Kidney capillary endothelial cell (primary cell): ENCODE measurements around the gene IGFBP7.

Source experiments
- DNase-seq: peaks from one replicate; pipeline ENCODE4 v3.0.0-alpha.2; 2018; ENCODE audit warnings: low spot score

IGFBP7 gene

GRCh38 chr4:57129477-57129876 is 19.3 kb upstream of the IGFBP7 start:
- no peak for DNase-seq

- no peak for DNase-seq
These were observed 17.2 kb upstream of the IGFBP7 start for GRCh38 chr4:57127361-57127760.

GRCh38 chr4:57125996-57126395 is 15.8 kb upstream of the IGFBP7 start:
- DNase-seq, result no peak

GRCh38 chr4:57124145-57124544 is 14.0 kb upstream of the IGFBP7 start:
- no peak for DNase-seq

- no peak for DNase-seq
These were observed 12.8 kb upstream of the IGFBP7 start for GRCh38 chr4:57122959-57123358.

GRCh38 chr4:57119054-57119651 is 9.0 kb upstream of the IGFBP7 start:
- DNase-seq, result peak; percentile 84

- no peak for DNase-seq
These were observed 7.3 kb upstream of the IGFBP7 start for GRCh38 chr4:57117491-57117890.

GRCh38 chr4:57116245-57116644 is 6.1 kb upstream of the IGFBP7 start:
- DNase-seq, result no peak

GRCh38 chr4:57114973-57115372 is 4.8 kb upstream of the IGFBP7 start:
- no peak for DNase-seq

GRCh38 chr4:57113870-57114269 is 3.7 kb upstream of the IGFBP7 start:
- no peak for DNase-seq

GRCh38 chr4:57110640-57111511 is 691 bp upstream of the IGFBP7 start:
- no peak for DNase-seq

- no peak for DNase-seq
These were observed 756 bp downstream of the IGFBP7 start for GRCh38 chr4:57109411-57109846.

GRCh38 chr4:57106181-57106580 is 4.0 kb downstream of the IGFBP7 start:
- no peak for DNase-seq

- no peak for DNase-seq
These were observed 5.3 kb downstream of the IGFBP7 start for GRCh38 chr4:57104706-57105560.

GRCh38 chr4:57103051-57103450 is 7.1 kb downstream of the IGFBP7 start:
- DNase-seq, result no peak

GRCh38 chr4:57102050-57102624 is 8.0 kb downstream of the IGFBP7 start:
- DNase-seq, result peak; percentile 99

GRCh38 chr4:57100979-57101651 is 9.1 kb downstream of the IGFBP7 start:
- no peak for DNase-seq

GRCh38 chr4:57099363-57099762 is 10.8 kb downstream of the IGFBP7 start:
- DNase-seq, result no peak

- DNase-seq, result no peak
These were observed 11.2 kb downstream of the IGFBP7 start for GRCh38 chr4:57098941-57099340.

- no peak for DNase-seq
These were observed 11.8 kb downstream of the IGFBP7 start for GRCh38 chr4:57098415-57098814.

GRCh38 chr4:57097711-57098110 is 12.5 kb downstream of the IGFBP7 start:
- no peak for DNase-seq

- no peak for DNase-seq
These were observed 14.2 kb downstream of the IGFBP7 start for GRCh38 chr4:57095956-57096355.
